Measurements from ENCODE around the gene NPHP4.
"Not testable (repeated sequence)": the region's sequence is repeated elsewhere in the genome, so short reads cannot be mapped to it uniquely, and the experiment has no call there.

NPHP4 gene

DNA sequence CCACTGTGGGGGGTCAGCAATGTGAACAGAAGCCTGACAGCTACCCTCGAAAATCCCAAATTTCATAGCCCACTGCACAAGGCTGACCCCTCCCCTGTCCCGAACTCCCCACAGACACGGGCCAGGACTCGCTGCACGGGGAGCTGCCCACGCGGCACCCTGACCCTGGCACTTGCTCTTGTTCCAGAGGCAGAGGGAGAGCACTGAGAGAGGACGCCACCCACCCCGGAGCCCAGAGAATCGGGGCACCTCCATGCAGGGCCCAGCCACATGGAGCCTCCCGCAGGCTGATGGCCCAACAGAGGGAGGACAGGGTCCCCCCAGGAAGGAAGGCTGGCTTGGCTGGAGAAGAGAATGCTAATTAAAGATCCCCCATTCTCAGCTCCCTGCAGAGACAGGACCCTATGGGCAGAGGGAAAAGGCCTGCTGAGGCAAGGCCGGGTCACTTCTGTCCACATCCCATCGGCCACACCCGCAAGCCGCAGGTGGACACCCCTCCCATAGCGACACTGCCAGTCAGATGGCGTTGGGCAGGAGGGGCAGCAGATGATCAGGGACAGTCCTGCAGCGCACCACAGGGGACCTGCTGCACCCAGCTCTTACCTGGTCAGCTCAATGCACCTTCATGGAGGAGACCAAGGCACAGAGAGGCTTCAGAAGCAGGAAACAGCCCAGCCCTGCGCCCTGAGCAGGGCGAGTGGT is 136.9 kb downstream of the NPHP4 start:
- no peak overlapping the region for H3K4me3 Mint-ChIP-seq
- no peaks in the 10 kb centered on the region for H3K36me3 Mint-ChIP-seq (ENCODE audit: low read depth)
- no peaks in the 10 kb centered on the region for H3K4me1 Mint-ChIP-seq
- TF ChIP-seq, protein P1, sequence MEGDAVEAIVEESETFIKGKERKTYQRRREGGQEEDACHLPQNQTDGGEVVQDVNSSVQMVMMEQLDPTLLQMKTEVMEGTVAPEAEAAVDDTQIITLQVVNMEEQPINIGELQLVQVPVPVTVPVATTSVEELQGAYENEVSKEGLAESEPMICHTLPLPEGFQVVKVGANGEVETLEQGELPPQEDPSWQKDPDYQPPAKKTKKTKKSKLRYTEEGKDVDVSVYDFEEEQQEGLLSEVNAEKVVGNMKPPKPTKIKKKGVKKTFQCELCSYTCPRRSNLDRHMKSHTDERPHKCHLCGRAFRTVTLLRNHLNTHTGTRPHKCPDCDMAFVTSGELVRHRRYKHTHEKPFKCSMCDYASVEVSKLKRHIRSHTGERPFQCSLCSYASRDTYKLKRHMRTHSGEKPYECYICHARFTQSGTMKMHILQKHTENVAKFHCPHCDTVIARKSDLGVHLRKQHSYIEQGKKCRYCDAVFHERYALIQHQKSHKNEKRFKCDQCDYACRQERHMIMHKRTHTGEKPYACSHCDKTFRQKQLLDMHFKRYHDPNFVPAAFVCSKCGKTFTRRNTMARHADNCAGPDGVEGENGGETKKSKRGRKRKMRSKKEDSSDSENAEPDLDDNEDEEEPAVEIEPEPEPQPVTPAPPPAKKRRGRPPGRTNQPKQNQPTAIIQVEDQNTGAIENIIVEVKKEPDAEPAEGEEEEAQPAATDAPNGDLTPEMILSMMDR (IDR thresholded peaks at IDR 0.05): no peak
- H3K9me3 Mint-ChIP-seq: peaks cover 8% of the 10 kb centered on the region
- H3K27ac Mint-ChIP-seq: no peak overlapping the region
- no peaks in the 10 kb centered on the region for H3K27me3 Mint-ChIP-seq (ENCODE audit: low read depth, poor library complexity)
- DNase-seq: no peak

DNA sequence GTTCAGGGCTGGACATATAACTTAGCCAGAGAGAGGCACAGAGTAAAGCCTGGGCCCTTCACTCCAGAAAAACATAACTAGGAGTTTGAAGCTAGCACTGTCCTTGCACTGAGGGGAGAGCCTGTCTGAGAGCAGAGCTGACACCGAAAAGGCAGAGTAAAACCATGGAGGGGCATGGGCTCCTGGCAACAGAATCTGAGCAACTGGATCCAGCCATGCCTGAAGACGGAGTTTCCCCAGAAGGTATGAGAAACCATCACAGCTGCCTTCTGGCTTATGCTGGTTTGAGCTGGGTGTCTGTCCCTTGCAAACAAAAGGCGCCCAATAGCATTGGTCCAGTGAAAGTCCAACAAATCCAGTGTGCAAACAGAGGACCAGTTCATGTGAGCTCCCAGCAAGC is 137.5 kb downstream of the NPHP4 start:
- no peak overlapping the region for H3K27ac Mint-ChIP-seq
- H3K36me3 Mint-ChIP-seq (ENCODE audit: low read depth): no peaks in the 10 kb centered on the region
- H3K27me3 Mint-ChIP-seq (ENCODE audit: low read depth, poor library complexity): no peaks in the 10 kb centered on the region
- TF ChIP-seq, protein P1 (IDR thresholded peaks at IDR 0.05): no peak
- no peak for DNase-seq
- peaks cover 8% of the 10 kb centered on the region for H3K9me3 Mint-ChIP-seq
- no peak overlapping the region for H3K4me3 Mint-ChIP-seq
- H3K4me1 Mint-ChIP-seq: no peaks in the 10 kb centered on the region

DNA sequence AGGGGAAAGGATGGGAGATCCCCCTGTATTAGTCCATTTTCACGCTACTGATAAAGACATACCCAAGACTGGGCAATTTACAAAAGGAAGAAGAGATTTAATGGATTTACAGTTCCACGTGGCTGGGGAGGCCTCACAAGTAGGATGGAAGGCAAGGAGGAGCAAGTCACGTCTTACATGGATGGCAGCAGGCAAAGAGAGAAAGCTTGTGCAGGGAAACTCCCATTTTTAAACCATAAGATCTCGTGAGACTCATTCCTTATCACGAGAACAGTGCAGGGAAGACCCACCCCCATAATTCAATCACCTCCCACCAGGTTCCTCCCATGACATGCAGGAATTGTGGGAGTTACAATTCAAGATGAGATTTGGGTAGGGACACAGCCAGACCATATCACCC is 138.4 kb downstream of the NPHP4 start:
- not testable (repeated sequence) for DNase-seq; H3K36me3 Mint-ChIP-seq (ENCODE audit: low read depth); H3K27me3 Mint-ChIP-seq (ENCODE audit: low read depth, poor library complexity); H3K4me3 Mint-ChIP-seq; H3K4me1 Mint-ChIP-seq; H3K9me3 Mint-ChIP-seq; H3K27ac Mint-ChIP-seq

DNA sequence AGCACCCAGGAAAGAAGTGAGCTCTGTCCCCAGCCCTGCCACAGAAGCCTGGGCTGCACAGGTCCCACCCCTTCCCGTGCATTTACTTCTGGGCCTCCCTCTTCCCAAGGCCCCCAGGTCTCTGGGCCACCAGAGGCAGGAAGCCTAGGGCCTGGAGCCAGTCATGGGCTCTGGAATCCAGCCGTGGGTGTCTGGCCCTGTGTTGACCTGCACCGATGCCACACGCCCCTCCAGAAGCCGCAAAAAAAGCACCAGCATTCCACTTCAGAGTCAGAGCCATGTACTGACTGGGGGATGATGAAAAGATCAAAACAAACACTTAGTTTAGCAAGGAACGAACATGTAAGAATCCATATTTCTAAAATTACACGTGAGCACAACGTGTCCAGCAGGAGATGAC is 141.7 kb downstream of the NPHP4 start:
- Mint-ChIP-seq H3K27ac (no peak overlapping the region), H3K4me3 (no peak overlapping the region), H3K36me3 (ENCODE audit: low read depth) (no peaks in the 10 kb centered on the region), H3K9me3 (peaks cover 8% of the 10 kb centered on the region), H3K27me3 (ENCODE audit: low read depth, poor library complexity) (peaks cover 13% of the 10 kb centered on the region), H3K4me1 (no peaks in the 10 kb centered on the region)
- no peak for DNase-seq
- TF ChIP-seq, protein P1 (IDR thresholded peaks at IDR 0.05): no peak

DNA sequence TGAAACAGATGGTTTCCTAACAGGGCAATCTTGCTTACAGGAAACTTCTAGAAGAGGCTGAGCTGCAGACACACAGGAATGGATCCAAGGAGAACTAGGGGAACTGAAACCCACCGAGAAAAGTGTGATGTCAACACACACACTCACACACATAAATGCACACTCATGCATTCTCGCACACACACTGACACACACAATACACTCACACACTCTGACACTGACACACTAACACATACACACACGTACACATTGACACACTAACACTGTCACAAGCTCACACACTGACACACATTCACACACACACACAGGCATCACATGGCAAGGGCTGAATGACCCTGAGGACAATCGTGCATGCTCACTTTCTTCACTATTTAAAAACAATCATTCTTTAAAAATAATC is 142.7 kb downstream of the NPHP4 start:
- H3K4me1 Mint-ChIP-seq: no peaks in the 10 kb centered on the region
- no peak for DNase-seq
- H3K36me3 Mint-ChIP-seq (ENCODE audit: low read depth): no peaks in the 10 kb centered on the region
- H3K9me3 Mint-ChIP-seq: peaks cover 8% of the 10 kb centered on the region
- H3K27ac Mint-ChIP-seq: no peak overlapping the region
- TF ChIP-seq, protein P1 (IDR thresholded peaks at IDR 0.05): no peak
- peaks cover 16% of the 10 kb centered on the region for H3K27me3 Mint-ChIP-seq (ENCODE audit: low read depth, poor library complexity)
- no peak overlapping the region for H3K4me3 Mint-ChIP-seq

DNA sequence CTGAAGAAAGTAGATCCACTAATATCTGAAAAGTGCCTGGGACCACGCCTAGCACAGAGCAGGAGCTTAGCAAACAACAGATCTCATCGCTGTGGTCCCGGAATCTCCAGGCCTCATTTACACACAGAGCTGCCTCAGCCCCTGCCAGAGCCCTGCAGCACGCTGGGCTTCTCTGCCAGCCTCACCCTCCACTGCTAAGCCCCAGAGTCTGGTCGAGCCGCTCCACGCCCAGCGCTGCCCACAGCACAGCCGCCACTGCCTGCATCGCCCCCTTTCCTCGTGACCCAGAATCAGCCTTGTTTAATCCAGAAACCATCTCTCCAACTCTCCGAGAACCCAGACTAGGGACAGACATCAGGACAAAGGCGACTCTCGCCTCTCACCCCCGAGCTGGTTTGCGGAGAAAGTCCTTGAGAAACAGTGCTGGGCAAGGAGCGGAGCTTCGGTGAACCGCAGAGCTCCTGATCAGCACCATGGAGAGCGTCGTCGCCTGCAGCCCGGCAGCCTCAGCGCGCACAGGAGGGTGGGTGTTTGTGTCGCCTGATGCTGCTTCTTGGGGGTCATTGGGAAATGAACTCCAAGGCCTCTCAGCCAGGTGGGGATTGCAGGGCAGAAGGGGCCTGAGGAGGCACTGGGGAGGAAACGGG is 145.1 kb downstream of the NPHP4 start:
- H3K4me3 Mint-ChIP-seq: no peak overlapping the region
- no peaks in the 10 kb centered on the region for H3K36me3 Mint-ChIP-seq (ENCODE audit: low read depth)
- peaks cover 23% of the 10 kb centered on the region for H3K27me3 Mint-ChIP-seq (ENCODE audit: low read depth, poor library complexity)
- H3K9me3 Mint-ChIP-seq: no peaks in the 10 kb centered on the region
- no peaks in the 10 kb centered on the region for H3K4me1 Mint-ChIP-seq
- peak; percentile 85 for DNase-seq
- TF ChIP-seq, protein P1 (IDR thresholded peaks at IDR 0.05): no peak
- no peak overlapping the region for H3K27ac Mint-ChIP-seq
